GM18508 (cell line): Measurements from ENCODE around the gene WDR73.
"Not testable (repeated sequence)": the region's sequence is repeated elsewhere in the genome, so short reads cannot be mapped to it uniquely, and the experiment has no call there.

Source experiments
- ATAC-seq: cut with Tn5 transposase; IDR thresholded peaks from one replicate; pipeline ENCODE4 v1.9.1; 2021; ENCODE audit warnings: moderate number of reproducible peaks; ENCODE audit not compliant: insufficient read depth, unreplicated experiment

The WDR73 gene

DNA sequence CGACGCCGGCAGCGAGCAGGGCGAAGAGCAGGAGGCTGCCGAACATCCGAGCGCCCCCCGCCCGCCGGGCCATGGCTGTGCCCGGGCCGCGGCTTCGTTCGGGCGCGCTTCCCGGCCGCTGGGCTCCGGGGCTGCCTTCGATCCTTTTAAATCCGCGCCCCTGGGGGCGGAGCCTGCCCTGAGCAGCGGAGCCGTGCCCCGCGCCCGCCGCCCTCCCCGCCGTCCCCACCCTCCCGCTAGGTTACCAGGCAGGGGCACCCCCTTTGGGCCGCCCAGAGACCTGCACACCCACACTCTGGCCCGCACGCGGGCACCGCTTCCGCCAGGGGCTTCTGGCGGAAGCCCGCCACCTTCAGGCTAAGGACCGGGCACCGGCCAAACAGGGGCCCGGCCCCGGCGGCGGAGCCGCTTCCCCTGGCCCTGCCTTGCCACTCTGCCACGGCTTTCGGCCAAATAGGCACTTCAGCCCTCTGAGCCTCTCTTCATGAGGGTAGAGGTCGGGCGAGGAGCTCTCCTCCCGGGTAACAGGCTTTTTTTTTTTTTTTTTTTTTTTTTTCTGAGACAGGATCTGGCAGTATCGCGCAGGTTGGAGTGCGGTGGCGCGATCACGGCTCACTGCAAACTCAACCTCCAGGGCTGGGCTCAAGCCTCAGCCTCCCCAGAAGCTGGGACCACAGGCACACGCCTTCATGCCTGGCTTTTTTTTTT lies 4.2 kb upstream of the WDR73 start, which contains the start of gene NMB:
Gene NMB, minus strand, starts transcription at position 120 of the 708 bp plus-strand sequence. Its CDS starts 47 bp downstream, at position 73.
- ATAC-seq: no peak

DNA sequence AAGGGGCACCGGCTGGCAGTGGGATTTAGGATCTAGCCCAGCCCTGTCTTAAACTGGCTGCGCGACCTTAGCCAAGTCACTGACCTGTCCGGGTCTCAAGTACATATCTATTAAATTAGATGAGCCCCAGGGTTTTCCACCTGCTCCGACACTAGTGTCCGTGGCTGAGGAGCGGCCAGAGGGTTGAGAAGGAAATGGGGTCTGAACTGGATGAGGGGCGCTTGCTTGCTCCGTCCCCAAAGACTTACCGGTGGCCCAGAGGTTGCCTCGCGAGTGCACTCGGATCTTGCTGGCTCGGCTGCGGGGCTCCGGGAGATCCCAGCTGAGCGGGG lies 3.6 kb upstream of the WDR73 start:
- no peak for ATAC-seq

DNA sequence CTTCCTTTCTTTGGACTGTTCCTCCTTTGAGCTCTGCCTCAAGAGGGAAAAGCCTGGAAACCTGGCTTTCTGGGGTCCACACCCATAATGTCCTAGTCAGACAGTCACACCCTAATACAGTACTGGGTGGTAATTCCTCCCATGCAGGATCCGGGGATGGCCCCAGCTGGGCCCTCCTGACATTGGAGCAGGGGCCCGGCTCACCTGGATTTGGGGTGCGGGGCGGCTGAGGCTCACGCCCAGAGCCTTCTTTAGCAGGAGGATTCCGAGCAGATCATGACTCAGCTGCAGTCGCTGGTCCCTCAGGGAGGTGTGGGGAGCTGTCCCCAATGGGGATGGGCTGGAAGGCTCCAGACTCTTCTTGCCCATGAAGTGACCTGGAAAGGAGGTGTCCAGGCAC lies 2.9 kb upstream of the WDR73 start:
- no peak for ATAC-seq

GRCh38 chr15:84654689-84655453 lies 788 bp upstream of the WDR73 start:
- no peak for ATAC-seq

DNA sequence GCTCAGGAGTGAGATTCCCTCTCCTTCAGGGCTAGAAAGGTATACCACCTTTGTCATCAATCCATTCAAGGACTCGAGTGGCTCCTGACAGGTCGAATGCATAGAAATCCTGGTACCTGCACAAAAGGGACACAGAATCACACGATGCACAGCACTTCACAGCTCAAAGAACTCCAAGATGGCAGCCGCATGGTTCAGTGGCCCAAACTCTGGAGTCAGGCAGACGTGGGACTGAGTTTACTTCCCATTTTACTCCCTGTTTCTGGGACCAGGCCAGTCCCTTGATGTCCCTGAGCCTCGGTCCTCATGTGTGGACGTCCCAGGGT lies 536 bp downstream of the WDR73 start:
- no peak for ATAC-seq

GRCh38 chr15:84649706-84650105 lies 4.4 kb downstream of the WDR73 start:
- no peak for ATAC-seq

DNA sequence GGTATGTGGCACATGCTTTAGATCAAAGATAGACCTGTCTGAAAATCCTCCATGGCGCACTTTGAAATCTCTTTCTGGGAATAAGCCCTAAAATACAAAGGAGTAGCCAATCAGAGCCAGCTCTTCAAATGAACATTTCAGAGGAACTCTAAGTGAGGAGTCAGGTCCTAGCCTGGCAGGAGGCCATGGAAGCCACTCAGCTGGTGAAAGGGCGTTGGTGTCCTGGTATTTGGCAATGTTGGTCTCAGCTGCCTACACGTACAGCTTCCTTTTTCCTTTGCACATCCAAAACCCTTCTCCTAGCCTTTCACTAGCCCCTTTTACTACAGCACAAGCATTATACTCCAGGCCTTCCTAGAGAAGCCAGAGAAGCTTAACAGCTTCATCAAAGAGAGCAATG lies 5.5 kb downstream of the WDR73 start:
- ATAC-seq: no peak

DNA sequence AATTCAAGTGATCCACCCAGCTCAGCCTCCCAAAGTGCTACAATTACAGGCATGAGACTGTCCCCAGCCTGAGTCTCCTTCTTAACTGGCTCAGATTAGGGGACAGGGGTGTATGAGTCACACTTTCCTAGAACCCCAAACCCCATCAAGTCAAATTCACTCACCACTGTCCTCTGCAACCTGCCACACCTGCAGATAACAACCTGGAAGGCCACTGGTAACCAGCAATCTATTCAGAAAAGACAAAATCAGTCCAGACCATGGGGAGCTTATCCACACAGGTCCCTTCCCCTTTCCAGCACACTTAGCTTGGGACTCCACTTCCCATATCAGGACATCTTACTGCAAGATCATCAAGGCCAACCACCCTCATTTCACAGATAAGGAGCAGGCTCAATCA lies 6.4 kb downstream of the WDR73 start:
- no peak for ATAC-seq

DNA sequence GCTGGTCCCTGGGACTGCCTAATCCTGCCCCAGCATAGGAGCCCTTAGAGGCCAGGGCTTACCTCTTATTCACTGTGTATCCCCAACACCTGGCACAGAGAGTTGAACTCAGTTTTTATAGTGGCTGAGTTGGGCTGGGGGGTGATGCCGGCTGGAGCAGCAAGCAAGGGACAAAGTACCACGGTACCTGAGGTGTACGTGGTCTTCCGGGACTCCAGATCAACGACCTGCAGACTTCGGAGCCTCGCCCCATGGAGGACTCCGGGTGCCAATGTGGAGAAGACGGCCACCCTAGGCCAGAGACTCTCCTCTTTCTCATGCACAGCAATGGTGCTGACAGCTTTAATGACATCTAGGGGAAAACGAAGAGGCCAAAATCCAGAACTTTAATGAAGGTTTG lies 8.1 kb downstream of the WDR73 start:
- no peak for ATAC-seq

DNA sequence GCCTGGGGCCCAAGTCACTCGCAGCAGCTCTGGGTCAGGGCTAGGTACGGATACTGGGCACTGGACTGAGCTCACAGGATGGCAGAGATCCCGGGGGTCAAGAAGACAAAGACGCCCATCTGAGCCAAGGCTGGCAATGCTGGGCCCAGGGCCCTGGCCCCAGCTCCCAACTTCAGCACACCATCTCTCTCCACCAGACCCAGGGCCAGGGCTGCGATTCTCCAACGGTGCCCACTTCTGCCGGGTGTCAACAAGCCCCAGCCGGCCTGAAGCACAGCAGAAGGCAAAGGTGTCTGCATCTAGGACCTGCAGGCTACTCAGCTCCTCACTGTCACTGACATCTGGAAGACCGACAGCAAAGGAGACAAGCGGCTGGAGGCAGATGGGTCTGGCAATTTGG lies 8.6 kb downstream of the WDR73 start:
- no peak for ATAC-seq

GRCh38 chr15:84643838-84644237 lies 10.2 kb downstream of the WDR73 start:
- no peak for ATAC-seq

GRCh38 chr15:84642640-84643039 lies 11.4 kb downstream of the WDR73 start:
- ATAC-seq: not testable (repeated sequence)

DNA sequence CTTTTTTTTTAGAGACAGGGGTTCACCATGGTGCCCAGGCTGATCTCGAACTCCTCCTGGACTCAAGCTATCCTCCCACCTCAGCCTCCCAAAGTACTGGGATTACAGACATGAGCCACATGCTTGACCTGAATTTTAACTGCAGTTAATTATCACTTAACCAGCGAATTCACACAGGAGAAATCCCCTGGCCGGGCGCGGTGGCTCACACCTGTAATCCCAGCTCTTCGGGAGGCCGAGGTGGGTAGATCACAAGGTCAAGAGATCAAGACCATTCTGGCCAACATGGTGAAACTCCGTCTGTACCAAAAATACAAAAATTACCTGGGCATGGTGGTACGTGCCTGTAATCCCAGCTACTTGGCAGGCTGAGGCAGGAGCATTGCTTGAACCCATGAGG lies 12.2 kb downstream of the WDR73 start:
- ATAC-seq: not testable (repeated sequence)

GRCh38 chr15:84638103-84638502 lies 16.0 kb downstream of the WDR73 start:
- no peak for ATAC-seq

GRCh38 chr15:84634228-84634837 lies 19.8 kb downstream of the WDR73 start:
- no peak for ATAC-seq

GRCh38 chr15:84633311-84634227 lies 20.5 kb downstream of the WDR73 start:
- no peak for ATAC-seq

- ATAC-seq: no peak
Observed at GRCh38 chr15:84631706-84632272, 22.3 kb downstream of the WDR73 start.

DNA sequence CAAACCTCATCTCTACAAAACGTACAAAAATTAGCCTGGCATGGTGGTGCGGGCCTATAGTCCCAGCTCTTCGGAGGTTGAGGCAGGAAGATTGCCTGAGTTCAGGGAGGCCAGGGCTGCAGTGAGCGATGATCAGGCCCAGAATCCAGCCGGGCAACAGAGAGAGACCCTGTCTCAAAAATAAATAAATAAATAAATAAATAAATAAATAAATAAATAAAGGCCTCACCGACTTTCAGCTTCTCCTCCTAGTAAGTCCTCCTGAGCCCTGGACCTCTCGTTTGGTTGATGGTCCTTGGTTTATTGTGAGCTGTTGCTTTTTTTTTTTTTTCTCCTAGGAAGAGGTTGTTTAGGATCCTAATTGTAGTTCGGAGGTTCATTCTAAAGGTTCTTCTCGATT lies 25.1 kb downstream of the WDR73 start:
- no peak for ATAC-seq

DNA sequence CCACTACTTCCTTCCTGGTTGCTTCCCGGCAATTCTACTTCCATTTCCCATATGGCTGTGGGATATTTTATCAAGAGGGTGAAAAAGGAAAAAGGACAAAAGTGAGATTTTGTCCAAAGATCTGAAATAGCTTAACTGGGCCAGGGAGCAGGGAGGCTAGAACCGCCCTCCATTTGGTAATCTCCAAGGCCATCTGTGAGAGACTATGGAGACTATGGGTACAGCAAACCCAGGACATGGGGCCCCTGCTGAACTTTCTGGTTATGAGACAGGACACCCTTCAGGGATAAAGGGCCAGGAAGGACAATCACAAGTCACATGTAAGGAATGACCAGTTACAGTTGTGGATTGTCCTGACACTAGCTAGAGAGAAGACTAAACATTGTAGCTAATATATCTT lies 29.0 kb downstream of the WDR73 start:
- no peak for ATAC-seq

DNA sequence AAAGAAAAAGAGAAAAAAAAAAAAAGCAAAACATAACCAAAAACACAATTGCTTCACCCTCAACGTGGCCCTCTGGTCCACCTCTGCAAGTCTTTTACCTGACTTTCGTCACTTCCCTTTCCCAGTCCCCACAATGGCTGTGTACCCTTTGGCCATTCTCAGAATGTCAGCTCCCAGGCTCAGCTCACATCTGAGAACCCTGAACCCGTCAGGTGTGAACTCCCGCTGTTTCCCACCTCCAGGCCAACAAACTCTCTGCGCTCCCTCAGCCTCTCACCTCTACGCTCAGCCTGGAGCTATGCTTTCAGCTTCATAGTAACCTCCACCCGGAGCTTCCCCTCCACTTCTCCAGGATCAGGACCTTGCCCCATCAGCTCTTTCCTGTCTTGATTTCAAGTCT lies 29.7 kb downstream of the WDR73 start:
- no peak for ATAC-seq
